ENCODE data around the gene HAPLN2.
"Not testable (repeated sequence)": the region's sequence is repeated elsewhere in the genome, so short reads cannot be mapped to it uniquely, and the experiment has no call there.

The HAPLN2 gene

DNA sequence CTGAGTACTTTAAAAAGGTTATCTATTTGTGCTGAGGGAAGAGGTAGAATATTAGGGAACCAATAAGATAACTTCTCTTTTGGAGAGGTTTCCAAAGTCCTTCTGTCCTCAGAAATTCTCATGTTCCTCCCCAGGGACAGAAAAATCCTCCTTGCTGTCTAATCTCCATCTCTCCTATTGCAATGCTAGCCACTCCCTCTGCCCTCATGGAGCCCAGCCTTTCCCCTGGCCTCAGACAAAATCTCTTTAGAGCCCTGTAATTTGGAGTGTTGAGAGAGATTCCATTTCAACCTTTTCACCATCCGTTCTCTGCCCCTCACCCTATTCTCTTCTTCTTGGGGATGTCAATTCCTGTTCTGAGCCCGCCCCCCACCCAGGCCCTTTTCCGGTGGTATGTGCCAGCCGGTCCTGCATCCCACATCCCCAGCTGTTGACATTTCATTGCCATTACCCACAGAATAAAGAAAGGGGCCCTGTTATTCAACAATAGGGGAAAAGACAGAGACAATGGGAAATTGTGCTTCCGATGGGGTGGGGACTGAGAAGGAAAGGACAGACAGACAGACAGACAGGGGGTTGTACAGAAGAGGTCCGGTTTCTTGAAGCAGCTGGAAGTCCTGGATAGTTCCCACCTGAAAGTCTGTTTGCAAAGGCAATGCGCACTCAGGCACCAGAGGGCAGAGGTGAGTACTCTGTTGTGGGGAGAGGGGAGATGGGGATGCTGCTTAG, at the start of gene HAPLN2:
HAPLN2 (plus strand) TSS at position 563 of the 729 bp plus-strand sequence. CDS start 4,076 bp downstream, outside the sequence.
- DNase-seq: peak; percentile 50

DNA sequence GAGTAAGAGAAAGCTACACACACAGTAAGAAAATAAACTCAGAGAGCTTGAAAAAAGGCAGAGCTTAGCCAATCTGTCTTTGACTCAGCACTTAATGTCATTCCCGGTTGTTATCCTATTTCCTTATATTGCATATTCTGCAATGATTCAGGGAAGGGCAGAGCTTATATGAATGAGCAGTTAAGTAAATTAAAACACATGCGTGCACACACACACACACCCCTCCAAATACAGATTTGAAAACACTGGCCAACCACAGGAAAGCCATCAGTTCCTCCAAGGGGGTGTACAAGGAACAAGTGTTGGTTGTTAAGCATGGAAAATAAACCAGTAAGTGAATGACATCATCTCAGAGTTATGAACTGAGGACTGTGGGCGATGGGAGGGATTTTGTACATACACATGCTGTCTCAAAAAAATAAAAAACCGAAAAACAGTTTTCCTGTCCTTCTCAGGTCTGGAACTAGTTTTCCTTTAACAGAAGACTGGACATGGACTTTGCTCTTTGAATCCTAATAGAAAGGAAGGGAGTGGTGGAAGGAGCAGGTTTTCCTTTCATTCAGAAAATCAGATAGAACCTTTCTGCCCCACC, 47.9 kb upstream of the HAPLN2 start:
- DNase-seq: peak; percentile 42

DNA sequence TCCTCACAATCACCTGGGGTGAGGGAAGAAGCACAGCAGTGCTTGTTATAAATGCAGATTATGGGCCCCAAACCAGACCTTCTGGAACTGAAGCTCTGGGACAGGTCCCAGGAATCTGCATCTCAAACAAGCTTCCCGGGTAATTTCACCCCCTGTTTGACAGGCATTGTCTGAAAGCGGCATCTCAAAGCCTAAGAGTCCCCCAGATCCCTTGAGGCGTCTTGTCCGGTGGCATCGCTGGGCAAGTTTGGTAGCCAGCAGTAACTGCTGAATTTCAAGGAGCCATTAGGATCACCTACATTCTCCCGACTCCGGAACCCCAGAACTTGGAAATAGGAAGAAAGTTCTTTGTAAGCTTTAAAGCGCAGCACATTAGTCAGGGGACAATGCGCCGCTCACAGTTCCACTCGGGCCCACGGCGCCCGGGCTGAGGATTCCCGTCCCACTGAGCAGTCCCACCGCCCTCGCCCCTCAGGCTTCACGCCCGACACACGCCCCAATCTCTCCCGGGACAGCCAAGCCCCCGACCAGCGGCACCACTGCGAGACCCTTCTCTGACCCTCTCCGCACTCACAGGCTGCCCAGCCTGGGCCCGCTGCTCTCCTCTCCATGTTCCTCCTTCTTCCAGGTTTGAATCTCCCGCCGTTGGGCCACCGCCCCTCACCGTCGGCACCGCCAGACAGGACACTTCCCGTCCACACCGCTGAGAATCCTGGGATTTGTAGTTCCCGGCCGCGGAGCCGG, 47.1 kb upstream of the HAPLN2 start, which contains the start of gene IQGAP3:
IQGAP3 (minus strand) TSS at position 647 of the 744 bp plus-strand sequence; CDS start at position 611, 36 bp downstream.
- peak; percentile 90 for DNase-seq

GRCh38 chr1:156572663-156573018, 46.6 kb upstream of the HAPLN2 start:
- no peak for DNase-seq

- DNase-seq: no peak
Observed at GRCh38 chr1:156574039-156574633, 45.1 kb upstream of the HAPLN2 start.

GRCh38 chr1:156577550-156577949, 41.7 kb upstream of the HAPLN2 start:
- DNase-seq: no peak

DNA sequence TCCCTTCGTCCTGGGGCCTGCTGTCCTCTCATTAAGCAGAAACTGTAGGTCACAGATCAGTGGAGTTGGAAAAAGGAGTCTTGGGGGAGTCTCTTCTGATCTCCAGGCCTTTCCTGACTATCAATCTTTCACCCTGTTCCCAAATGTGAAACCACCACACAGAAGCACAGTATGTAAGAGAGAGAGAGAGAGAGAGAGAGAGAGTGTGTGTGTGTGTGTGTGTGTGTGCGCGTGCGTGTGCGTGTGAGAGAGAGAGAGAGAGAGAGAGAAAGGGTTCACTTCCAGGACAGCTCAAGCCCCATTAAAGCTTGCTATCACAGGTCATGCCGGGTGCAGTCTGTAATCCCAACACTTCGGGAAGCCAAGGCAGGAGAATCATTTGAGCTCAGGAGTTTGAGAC, 41.2 kb upstream of the HAPLN2 start:
- DNase-seq: no peak

DNA sequence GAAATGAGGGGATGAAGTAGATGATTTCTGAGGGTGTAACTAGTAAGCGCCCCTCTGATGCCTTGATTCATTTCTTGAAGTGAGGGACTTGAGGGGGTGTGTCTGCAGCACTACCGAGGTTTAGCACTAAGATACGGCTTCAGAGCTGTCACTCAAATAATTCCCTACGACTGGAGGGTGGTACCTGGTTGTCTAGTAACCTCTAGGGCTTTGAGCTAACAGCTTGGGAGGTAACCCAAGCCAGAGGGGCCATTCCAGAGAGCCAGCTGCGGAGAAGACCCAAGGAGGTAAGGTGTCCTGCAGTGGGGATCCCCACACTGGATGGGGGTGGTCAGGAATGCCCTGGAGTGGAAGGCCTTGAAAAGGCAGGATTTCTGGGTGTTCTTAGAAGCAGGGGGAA, 39.7 kb upstream of the HAPLN2 start, which contains the start of gene TTC24:
TTC24 (plus strand) TSS at position 252 of the 400 bp plus-strand sequence. CDS start 1,642 bp downstream, outside the sequence.
- DNase-seq: no peak

DNA sequence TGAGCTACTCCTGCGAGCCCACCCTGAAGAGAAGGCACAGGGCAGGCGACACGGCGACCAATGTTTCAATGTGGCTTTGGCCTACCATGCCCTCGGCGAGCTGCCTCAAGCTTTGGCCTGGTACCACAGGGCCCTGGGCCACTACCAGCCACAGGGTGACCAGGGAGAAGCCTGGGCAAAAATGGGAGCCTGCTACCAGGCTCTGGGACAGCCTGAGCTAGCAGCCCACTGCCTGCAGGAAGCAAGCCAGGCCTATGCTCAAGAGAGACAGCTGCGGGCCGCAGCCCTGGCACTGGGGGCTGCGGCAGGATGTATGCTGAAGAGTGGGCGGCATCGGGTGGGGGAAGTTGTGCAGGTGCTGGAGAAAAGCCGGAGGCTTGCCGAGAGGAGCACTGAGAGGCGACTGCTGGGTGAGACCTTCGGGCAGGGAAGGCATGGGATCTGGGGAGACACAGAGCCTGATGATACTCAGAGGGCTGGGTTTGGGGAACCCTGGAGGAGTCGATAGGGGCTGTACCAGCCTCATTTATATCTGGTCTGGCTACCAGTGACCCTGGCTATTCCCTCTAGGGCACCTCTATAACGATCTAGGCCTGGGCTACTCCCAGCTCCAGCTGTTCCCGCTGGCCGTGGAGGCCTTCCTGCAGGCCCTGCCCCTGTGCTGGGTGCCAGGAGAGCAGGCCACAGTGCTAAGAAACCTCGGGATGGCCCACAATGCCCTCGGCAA, 37.4 kb upstream of the HAPLN2 start:
- DNase-seq: peak; percentile 57

DNA sequence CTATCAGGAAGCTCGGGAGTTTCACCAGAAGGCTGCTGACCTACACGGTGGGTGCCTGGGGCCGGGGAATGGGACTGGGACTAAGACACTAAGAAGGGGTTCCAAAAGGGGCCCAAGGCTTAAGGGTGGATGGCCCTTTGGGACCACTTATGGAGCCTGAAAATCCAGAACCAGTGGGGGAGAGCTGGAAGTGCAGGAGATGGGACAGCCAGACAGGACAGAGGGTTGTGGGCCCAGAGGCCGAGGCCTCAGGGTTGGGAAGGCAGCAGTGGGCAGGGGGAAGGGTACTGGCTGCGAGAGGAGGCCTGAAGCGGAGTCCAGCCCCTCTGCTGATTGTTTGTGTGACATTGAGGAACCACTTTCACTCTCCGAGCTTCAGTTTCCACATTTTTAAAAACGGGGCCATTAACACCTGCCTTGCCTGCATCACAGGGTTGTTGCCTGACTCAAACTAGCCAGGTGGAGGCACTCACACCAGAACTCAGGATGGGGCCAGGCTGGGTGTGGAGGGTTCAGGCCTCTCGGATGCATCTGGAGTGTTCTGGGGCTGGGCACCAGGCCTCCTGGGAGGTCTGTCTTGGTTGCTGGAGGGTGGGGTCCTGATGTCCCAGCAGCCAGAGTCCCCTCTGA, 36.7 kb upstream of the HAPLN2 start:
- DNase-seq: peak; percentile 27

DNA sequence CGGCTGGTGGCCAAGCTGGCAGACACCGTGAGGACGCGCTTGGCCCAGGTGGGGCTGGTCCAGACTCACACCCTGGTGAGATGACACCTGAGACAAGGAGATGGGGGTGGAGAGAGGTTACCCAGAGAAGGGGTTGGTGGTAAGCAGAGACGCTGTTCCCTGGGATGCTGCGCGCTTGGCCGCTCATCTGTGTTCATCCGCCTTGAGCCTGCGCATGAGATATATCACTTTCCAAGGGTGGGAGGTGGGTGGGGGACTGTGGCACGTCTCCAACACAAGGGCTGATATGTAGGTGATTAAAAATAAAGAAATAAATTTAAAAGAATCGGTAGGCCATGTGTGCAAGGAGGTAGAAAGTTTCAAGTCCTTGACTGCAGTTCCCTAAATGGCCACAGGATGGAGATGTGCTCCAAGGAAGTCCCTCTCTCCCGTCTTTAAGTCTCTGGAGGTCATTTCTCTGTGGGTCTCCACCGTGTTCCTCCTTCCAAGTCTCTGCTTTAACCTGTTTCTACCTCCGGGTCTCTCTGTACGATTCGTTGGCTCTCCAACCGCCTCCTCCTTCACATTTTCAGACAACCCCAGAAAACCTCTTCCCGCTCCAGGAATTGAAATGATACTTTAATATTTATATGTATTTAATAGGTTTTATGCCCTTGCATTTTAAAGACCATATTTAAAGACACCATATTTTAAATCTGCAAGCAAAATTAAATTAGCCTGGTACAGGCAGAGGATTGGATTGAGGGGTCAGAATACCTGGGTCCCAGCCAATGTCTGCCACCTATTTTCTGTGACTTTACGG, 35.2 kb upstream of the HAPLN2 start:
- peak; percentile 94 for DNase-seq

GRCh38 chr1:156584813-156585212, 34.4 kb upstream of the HAPLN2 start:
- DNase-seq: peak; percentile 31

GRCh38 chr1:156586323-156586722, 32.9 kb upstream of the HAPLN2 start:
- no peak for DNase-seq

GRCh38 chr1:156586892-156587477, 32.2 kb upstream of the HAPLN2 start:
- no peak for DNase-seq

DNA sequence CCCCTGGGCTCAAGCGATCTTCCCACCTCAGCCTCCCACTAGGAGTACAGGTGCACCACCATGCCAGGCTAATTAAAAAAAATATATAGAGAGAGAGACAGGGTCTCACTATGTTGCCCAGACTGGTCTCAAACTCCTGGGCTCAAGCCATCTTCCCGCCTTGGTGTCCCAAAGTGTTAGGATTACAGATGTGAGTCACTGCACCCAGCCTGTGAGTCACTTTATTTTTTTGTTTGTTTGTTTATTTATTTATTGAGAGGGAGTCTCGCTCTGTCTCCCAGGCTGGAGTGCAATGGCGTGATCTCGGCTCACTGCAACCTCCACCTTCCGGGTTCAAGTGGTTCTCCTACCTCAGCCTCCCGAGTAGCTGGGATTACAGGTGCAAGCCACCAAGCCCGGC, 31.3 kb upstream of the HAPLN2 start:
- DNase-seq: not testable (repeated sequence)

- no peak for DNase-seq
Observed at GRCh38 chr1:156589546-156589945, 29.7 kb upstream of the HAPLN2 start.

DNA sequence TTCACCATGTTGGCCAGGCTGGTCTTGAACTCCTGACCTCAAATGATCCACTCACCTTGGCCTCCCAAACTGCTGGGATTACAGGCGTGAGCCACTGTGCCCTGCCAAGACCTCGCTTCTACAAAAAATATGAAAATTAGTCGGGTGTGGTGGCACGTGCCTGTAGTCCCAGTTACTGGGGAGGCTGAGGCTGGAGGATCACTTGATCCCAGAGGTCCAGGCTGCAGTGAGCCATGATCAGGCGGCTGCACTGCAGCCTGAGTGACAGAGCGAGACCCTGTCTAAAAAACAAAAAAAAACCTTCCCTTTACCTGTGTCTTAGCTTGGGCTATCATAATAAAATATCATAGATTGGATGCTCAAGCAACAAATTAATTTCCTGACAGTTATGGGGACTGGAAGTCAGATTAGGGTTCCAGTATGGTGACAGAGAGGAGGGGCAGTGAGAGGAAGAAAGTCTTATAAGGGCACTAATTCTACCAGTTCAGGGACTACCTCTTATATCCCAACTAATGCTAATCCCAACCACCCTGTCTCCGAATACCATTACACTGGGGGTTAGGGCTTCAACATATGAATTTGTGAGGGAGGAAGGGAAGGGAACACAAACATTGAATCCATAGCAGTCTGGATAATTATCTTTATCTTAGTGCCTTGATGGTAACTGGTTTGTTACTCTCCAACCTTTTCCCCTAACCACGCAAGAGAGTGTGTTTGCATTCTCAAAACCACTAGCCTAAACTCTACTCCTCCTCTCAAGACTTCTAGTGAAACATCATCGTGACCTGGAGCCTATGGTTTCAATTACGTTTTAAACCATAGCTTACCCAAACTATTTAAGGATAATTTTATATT, 28.7 kb upstream of the HAPLN2 start:
- DNase-seq: no peak

DNA sequence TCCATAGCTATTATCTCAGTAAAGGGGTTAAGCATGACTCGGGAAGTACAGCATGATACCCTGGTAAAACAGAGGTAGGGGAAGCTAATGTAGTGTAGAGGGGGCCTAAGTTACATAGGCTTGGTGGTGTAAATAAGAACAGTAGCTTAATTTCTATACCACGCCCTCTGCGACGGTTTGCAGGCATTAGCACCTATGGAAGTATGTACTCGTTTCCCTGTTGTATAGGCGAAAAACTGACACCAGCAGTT, 28.1 kb upstream of the HAPLN2 start:
- peak; percentile 49 for DNase-seq

- peak; percentile 87 for DNase-seq
Observed at GRCh38 chr1:156591432-156592157, 27.6 kb upstream of the HAPLN2 start, which contains the start of gene NAXE. TSS of gene NAXE (plus strand) at chr1:156591776. CDS start at chr1:156591805, 29 bp downstream.
